Astrocyte (in vitro differentiated cells and primary cell): ENCODE data around the gene MAPKAP1. TPM values are rescaled to one million over a fixed set of nuclear protein-coding genes. Genes with fewer than 3 reads are reported as not detected.

Experiments used
- DNase-seq: peaks from one replicate; pipeline ENCODE4 v3.0.0-alpha.2; 2010; ENCODE audit warnings: low read depth
- FAIRE-seq: peaks from 2 replicates; lab custom pipeline; 2011; peaks lifted over from hg19 to GRCh38; lab: Jason Lieb, UNC
- H2AFZ ChIP-seq: 2 replicates; pipeline ENCODE4 v1.6.0; 2012; ENCODE audit warnings: low read depth, low read length, inconsistent platforms
- H3K27ac ChIP-seq: 2 replicates; pipeline ENCODE4 v1.5.1; 2011; ENCODE audit warnings: low read depth, low read length, inconsistent platforms
- H3K27me3 ChIP-seq: 2 replicates; pipeline ENCODE4 v1.6.0; 2011; ENCODE audit warnings: low read length, inconsistent platforms; ENCODE audit not compliant: insufficient read depth
- H3K36me3 ChIP-seq: 2 replicates; pipeline ENCODE4 v1.5.1; 2011; ENCODE audit warnings: low read length, inconsistent platforms; ENCODE audit not compliant: insufficient read depth
- H3K4me1 ChIP-seq: 2 replicates; pipeline ENCODE4 v1.5.1; 2011; ENCODE audit warnings: low read length, inconsistent platforms; ENCODE audit not compliant: insufficient read depth
- H3K4me2 ChIP-seq: 2 replicates; pipeline ENCODE4 v1.6.0; 2012; ENCODE audit warnings: low read length, inconsistent platforms
- H3K4me3 ChIP-seq: 2 replicates; pipeline ENCODE4 v1.5.1; 2011; ENCODE audit warnings: low read depth, mild to moderate bottlenecking, low read length, inconsistent platforms; ENCODE audit not compliant: insufficient read depth
- H3K79me2 ChIP-seq: 2 replicates; pipeline ENCODE4 v1.6.0; 2012; ENCODE audit warnings: mild to moderate bottlenecking, low read length, inconsistent platforms; ENCODE audit not compliant: insufficient read depth
- H3K9ac ChIP-seq: 2 replicates; pipeline ENCODE4 v1.6.0; 2012; ENCODE audit warnings: mild to moderate bottlenecking, low read length, inconsistent platforms
- H3K9me3 ChIP-seq: 2 replicates; pipeline ENCODE4 v1.5.1; 2012; ENCODE audit warnings: low read depth, mild to moderate bottlenecking, low read length, inconsistent platforms; ENCODE audit not compliant: insufficient read depth
- H4K20me1 ChIP-seq: 2 replicates; pipeline ENCODE4 v1.6.0; 2012; ENCODE audit warnings: low read length, inconsistent platforms; ENCODE audit not compliant: insufficient read depth
- H3K27ac Mint-ChIP-seq: one replicate; pipeline ENCODE4 v1.8.0; 2021; ENCODE audit warnings: mild to moderate bottlenecking, mixed read lengths; ENCODE audit not compliant: unreplicated experiment
- H3K27me3 Mint-ChIP-seq: one replicate; pipeline ENCODE4 v1.8.0; 2021; ENCODE audit warnings: low read depth, mixed read lengths; ENCODE audit not compliant: unreplicated experiment
- H3K36me3 Mint-ChIP-seq: one replicate; pipeline ENCODE4 v1.8.0; 2021; ENCODE audit warnings: low read depth, mixed read lengths; ENCODE audit not compliant: unreplicated experiment
- H3K4me1 Mint-ChIP-seq: one replicate; pipeline ENCODE4 v1.8.0; 2021; ENCODE audit warnings: low read depth, mixed read lengths; ENCODE audit not compliant: unreplicated experiment
- H3K4me3 Mint-ChIP-seq: one replicate; pipeline ENCODE4 v1.8.0; 2021; ENCODE audit warnings: mild to moderate bottlenecking, moderate library complexity, mixed read lengths; ENCODE audit not compliant: unreplicated experiment
- H3K9me3 Mint-ChIP-seq: one replicate; pipeline ENCODE4 v1.8.0; 2021; ENCODE audit warnings: mild to moderate bottlenecking, mixed read lengths; ENCODE audit not compliant: unreplicated experiment
- CTCF ChIP-seq: IDR thresholded peaks from 2 replicates; pipeline ENCODE4 v1.5.1; 2011; ENCODE audit warnings: low read depth, mild to moderate bottlenecking, inconsistent platforms, low read length, moderate library complexity; ENCODE audit not compliant: insufficient read depth
- EZH2 ChIP-seq: IDR thresholded peaks from 2 replicates; pipeline ENCODE4 v1.6.1; 2012; ENCODE audit warnings: mild to moderate bottlenecking, low read length, inconsistent platforms; ENCODE audit not compliant: insufficient read depth
- total RNA-seq: library from RNA; stranded (reverse); gene quantifications from 2 replicates; pipeline ENCODE4 v1.2.1, GENCODE V29; 2021

MAPKAP1 gene
- total RNA-seq, 1 donor from 2014 or later = 109 TPM

GRCh38 chr9:125444956-125445506 is 262.0 kb downstream of the MAPKAP1 start:
- Mint-ChIP-seq H3K4me1 (no peaks in the 10 kb centered on the region), H3K9me3 (no peaks in the 10 kb centered on the region), H3K27me3 (no peaks in the 10 kb centered on the region), H3K4me3 (no peak overlapping the region), H3K27ac (no peak overlapping the region), H3K36me3 (peaks cover 13% of the 10 kb centered on the region)
- no peaks in the 10 kb centered on the region for H3K27me3 ChIP-seq
- H3K4me3 ChIP-seq = no peak overlapping the region
- no peak overlapping the region for H2AFZ ChIP-seq
- H3K9ac ChIP-seq = no peak overlapping the region
- TF ChIP-seq EZH2 (no peak), CTCF (no peak)
- peaks cover 8% of the 10 kb centered on the region for H3K36me3 ChIP-seq
- H3K4me1 ChIP-seq = no peaks in the 10 kb centered on the region
- no peaks in the 10 kb centered on the region for H3K9me3 ChIP-seq
- peaks cover 14% of the 10 kb centered on the region for H4K20me1 ChIP-seq
- H3K4me2 ChIP-seq = no peak overlapping the region
- FAIRE-seq = no peak
- H3K27ac ChIP-seq = no peak overlapping the region
- DNase-seq = no peak
- H3K79me2 ChIP-seq = no peaks in the 10 kb centered on the region

- no peaks in the 10 kb centered on the region for H3K4me1 ChIP-seq
- no peak overlapping the region for H3K4me3 Mint-ChIP-seq
- no peak overlapping the region for H3K27ac Mint-ChIP-seq
- H3K9ac ChIP-seq = no peak overlapping the region
- H3K27me3 ChIP-seq = no peaks in the 10 kb centered on the region
- DNase-seq (no peak), FAIRE-seq (no peak)
- H3K4me3 ChIP-seq = no peak overlapping the region
- no peaks in the 10 kb centered on the region for H3K79me2 ChIP-seq
- peaks cover 15% of the 10 kb centered on the region for H3K36me3 Mint-ChIP-seq
- peaks cover 14% of the 10 kb centered on the region for H4K20me1 ChIP-seq
- H3K9me3 Mint-ChIP-seq = no peaks in the 10 kb centered on the region
- no peak overlapping the region for H3K27ac ChIP-seq
- no peaks in the 10 kb centered on the region for H3K4me1 Mint-ChIP-seq
- no peaks in the 10 kb centered on the region for H3K27me3 Mint-ChIP-seq
- TF ChIP-seq EZH2 = no peak
- peaks cover 10% of the 10 kb centered on the region for H3K36me3 ChIP-seq
- H3K4me2 ChIP-seq = no peak overlapping the region
- no peak overlapping the region for H2AFZ ChIP-seq
- H3K9me3 ChIP-seq = no peaks in the 10 kb centered on the region
These were observed 262.8 kb downstream of the MAPKAP1 start for GRCh38 chr9:125444166-125444565.

GRCh38 chr9:125443367-125443766 is 263.6 kb downstream of the MAPKAP1 start:
- no peak for TF ChIP-seq EZH2
- no peak for TF ChIP-seq CTCF
- Mint-ChIP-seq H3K36me3 (peaks cover 15% of the 10 kb centered on the region), H3K9me3 (no peaks in the 10 kb centered on the region), H3K27me3 (no peaks in the 10 kb centered on the region), H3K4me1 (no peaks in the 10 kb centered on the region), H3K4me3 (no peak overlapping the region), H3K27ac (no peak overlapping the region)
- H3K79me2 ChIP-seq = no peaks in the 10 kb centered on the region
- no peak overlapping the region for H3K4me2 ChIP-seq
- H3K27me3 ChIP-seq = no peaks in the 10 kb centered on the region
- peaks cover 14% of the 10 kb centered on the region for H4K20me1 ChIP-seq
- peaks cover 10% of the 10 kb centered on the region for H3K36me3 ChIP-seq
- H2AFZ ChIP-seq = no peak overlapping the region
- H3K9ac ChIP-seq = no peak overlapping the region
- H3K4me1 ChIP-seq = no peaks in the 10 kb centered on the region
- FAIRE-seq (no peak), DNase-seq (no peak)
- no peaks in the 10 kb centered on the region for H3K9me3 ChIP-seq
- H3K27ac ChIP-seq = no peak overlapping the region
- no peak overlapping the region for H3K4me3 ChIP-seq
